Muscle of leg (tissue), 11 donors: ENCODE data around the gene CDC6. TPM values are rescaled to one million over a fixed set of nuclear protein-coding genes. Genes with fewer than 3 reads are reported as not detected.

Experiments used
- DNase-seq: peaks from one replicate; pipeline ENCODE4 v3.0.0; 2013
- H3K27ac ChIP-seq: one replicate; pipeline ENCODE4 v1.5.1; 2013; ENCODE audit warnings: mild to moderate bottlenecking, low read length, control low read depth
- H3K27me3 ChIP-seq: one replicate; pipeline ENCODE4 v1.6.1; 2013; ENCODE audit warnings: low read length; ENCODE audit not compliant: control insufficient read depth, insufficient read depth
- H3K36me3 ChIP-seq: one replicate; pipeline ENCODE4 v1.6.1; 2013; ENCODE audit warnings: low read length; ENCODE audit not compliant: control insufficient read depth, insufficient read depth
- H3K4me1 ChIP-seq: one replicate; pipeline ENCODE4 v1.6.1; 2013; ENCODE audit warnings: low read length; ENCODE audit not compliant: control insufficient read depth, insufficient read depth
- H3K4me3 ChIP-seq: one replicate; pipeline ENCODE4 v1.5.1; 2013; ENCODE audit warnings: low read length, control low read depth
- H3K9me3 ChIP-seq: replicated peaks from 2 replicates; pipeline ENCODE4 v1.6.1; 2013; ENCODE audit warnings: low read depth, low read length; ENCODE audit not compliant: control insufficient read depth
- WGBS: methylation state at CpG from one replicate; pipeline ENCODE4 v1.1.5; 2013; ENCODE audit warnings: missing lambda C conversion rate; ENCODE audit not compliant: insufficient coverage; 5-methylcytosine and 5-hydroxymethylcytosine counted together
- polyA plus RNA-seq, 8 donors: library from polyadenylated mRNA; unstranded; fragments of 120-200 nt; gene quantifications; one replicate each; pipeline versions ENCODE4 v1.2.1 to v1.2.3, GENCODE V29; 2013; ENCODE audit warnings: inconsistent platforms in 1 of 8, low replicate concordance in 1 of 8; ENCODE audit not compliant: insufficient read length in 8 of 8, insufficient read depth in 1 of 8
- total RNA-seq: library from RNA; stranded (reverse); fragments of 120-200 nt; gene quantifications from one replicate; pipeline ENCODE4 v1.2.4, GENCODE V29; 2013

CDC6 gene
- total and polyA plus RNA-seq, 9 donors: 8.2 to 17.0 (median 11.1) TPM

DNA sequence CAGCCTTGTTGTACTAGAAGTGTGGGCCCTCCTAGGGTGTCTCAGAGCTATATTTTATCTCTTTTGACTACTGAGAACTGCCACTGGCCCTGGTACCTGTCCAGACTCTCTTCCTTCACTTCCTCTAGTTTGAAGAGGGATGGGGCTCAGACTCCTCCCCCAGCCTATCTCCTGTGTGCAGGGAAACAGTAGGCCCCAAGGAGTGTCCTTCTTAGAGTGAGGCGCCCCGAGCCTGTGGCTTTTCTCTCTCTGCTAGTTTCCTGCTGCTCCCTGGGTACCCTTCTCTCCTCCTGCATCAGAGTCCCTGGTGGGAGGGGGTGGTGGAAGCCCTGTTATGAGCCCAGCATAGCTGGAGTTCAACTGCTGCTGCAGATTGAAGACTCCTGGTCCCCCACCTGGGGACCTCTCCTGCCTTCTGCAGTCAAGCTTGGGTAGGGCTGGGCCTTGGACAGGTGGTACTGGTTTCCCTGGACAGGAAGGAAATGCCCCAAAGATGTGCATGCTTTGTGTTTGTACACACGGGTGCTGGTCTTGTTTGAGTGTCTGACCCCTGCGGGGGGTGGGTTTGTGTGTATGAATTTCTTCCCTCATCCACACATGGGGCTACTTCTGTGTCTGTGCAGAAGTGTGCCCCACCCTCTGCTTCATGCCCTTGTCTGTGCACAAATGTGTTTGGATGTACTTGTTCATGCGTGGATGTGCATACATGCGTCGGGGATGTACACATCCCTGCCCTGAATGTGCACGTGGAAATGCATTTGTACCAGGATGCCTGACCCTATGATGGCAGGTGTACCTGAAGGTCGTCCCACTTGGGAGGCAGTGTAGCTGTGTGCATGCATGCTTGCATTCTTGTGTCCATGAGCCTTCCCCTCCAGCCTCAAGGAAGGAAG, 28.2 kb downstream of the CDC6 start:
- no peaks in the 10 kb centered on the region for H3K9me3 ChIP-seq
- no peak for DNase-seq
- no peaks in the 10 kb centered on the region for H3K27me3 ChIP-seq
- H3K36me3 ChIP-seq: no peaks in the 10 kb centered on the region
- WGBS: 34% methylated on average over 5 of the region's 9 CpGs
- H3K4me3 ChIP-seq: no peak overlapping the region
- peaks cover 90% of the 10 kb centered on the region for H3K4me1 ChIP-seq
- peak overlapping the region; percentile 98 for H3K27ac ChIP-seq

DNA sequence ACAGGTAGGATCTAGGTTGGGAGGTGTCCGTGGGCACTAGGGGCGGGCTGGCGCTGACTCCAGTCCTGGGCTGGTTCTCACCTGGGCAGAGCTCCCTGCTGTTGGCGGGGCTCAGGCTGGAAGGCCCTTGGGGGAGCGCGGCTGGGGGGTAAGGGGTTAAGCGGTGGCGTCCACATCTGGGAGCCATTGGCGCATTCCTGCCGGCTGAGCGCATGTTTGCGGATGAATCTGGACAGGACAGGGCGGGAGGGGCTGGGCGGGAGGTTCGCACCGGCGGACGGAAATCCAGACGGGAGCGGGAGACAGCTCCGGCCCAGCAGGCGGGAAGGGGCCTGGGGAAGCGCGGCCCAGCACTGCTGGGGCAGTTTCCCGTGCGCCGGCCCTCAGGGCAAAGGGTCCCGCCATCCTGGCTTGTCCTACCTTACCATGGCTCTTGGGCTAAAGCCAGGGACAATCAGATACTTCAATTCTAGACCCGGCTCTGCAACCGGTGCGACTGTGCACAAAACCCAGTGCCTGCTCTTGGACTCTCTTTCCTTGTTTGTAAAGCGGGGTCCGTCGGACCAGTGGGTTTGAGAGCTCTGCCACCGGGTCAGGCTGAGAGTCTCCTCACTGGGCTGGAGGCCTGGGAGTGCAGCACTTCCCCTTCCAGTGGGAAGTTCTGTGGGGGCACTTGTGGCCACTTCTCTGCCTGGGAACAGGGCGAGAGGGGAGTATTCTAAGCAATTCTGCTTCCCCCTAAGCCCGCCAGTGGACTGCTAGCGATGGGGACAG, 29.1 kb downstream of the CDC6 start:
- no peaks in the 10 kb centered on the region for H3K27me3 ChIP-seq
- H3K4me1 ChIP-seq: peaks cover 90% of the 10 kb centered on the region
- WGBS: 2% methylated on average over 30 of the region's 38 CpGs
- peak overlapping the region; percentile 32 for H3K4me3 ChIP-seq
- H3K9me3 ChIP-seq: no peaks in the 10 kb centered on the region
- no peaks in the 10 kb centered on the region for H3K36me3 ChIP-seq
- H3K27ac ChIP-seq: peak overlapping the region; percentile 98
- DNase-seq: peak; percentile 95

DNA sequence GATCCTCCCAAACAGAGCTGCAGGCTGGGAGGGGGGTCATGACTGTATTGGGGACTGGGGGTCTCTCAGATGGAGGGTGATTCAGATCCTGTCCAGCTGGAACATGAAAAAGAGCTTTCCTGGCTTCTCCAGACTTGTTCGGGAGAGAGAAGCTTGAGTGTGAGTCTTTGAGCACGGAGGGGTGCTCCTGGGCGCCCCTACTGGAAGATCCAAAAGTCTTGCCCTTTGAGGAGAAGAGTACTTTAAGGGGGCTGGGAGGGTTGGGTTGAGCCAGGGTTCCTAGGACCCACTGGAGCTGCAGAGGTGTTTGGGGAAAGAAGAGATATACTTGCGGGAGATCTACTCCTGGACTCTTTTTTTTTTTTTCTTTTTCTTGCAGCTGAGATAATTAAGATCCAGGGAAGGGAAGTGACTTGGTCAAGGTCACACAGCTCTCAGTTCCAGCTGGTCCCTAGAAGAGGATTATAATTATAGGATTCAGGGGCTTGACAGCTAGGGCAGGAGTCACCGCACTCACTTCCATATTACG, 29.7 kb downstream of the CDC6 start:
- 5% methylated on average over 4 of the region's 6 CpGs for WGBS

GRCh38 chr17:40317880-40318829, 30.5 kb downstream of the CDC6 start:
- Histone ChIP-seq H3K27ac (peak overlapping the region; percentile 98), H3K4me3 (peak overlapping the region; percentile 96), H3K4me1 (peaks cover 90% of the 10 kb centered on the region), H3K27me3 (no peaks in the 10 kb centered on the region), H3K36me3 (no peaks in the 10 kb centered on the region), H3K9me3 (no peaks in the 10 kb centered on the region)
- under 1% methylated on average over 30 of the region's 70 CpGs for WGBS
- peak; percentile 99 for DNase-seq

More for the DNA sequence above, 29.7 kb downstream of the CDC6 start:
- Histone ChIP-seq H3K36me3 (no peaks in the 10 kb centered on the region), H3K9me3 (no peaks in the 10 kb centered on the region), H3K27me3 (no peaks in the 10 kb centered on the region), H3K4me1 (peaks cover 90% of the 10 kb centered on the region), H3K27ac (peak overlapping the region; percentile 98), H3K4me3 (peak overlapping the region; percentile 96)
- peak; percentile 87 for DNase-seq

GRCh38 chr17:40318830-40319391, 31.2 kb downstream of the CDC6 start:
- peak; percentile 59 for DNase-seq
- H3K27ac ChIP-seq: peak overlapping the region; percentile 89
- H3K27me3 ChIP-seq: no peaks in the 10 kb centered on the region
- no peaks in the 10 kb centered on the region for H3K9me3 ChIP-seq
- WGBS: 1% methylated on average over 8 of the region's 13 CpGs
- no peaks in the 10 kb centered on the region for H3K36me3 ChIP-seq
- H3K4me1 ChIP-seq: peaks cover 90% of the 10 kb centered on the region
- peak overlapping the region; percentile 96 for H3K4me3 ChIP-seq

- 46% methylated on average over 2 of the region's 11 CpGs for WGBS
- no peak for DNase-seq
- Histone ChIP-seq H3K4me3 (peak overlapping the region; percentile 96), H3K27ac (peak overlapping the region; percentile 89), H3K27me3 (no peaks in the 10 kb centered on the region), H3K9me3 (no peaks in the 10 kb centered on the region), H3K4me1 (peaks cover 90% of the 10 kb centered on the region), H3K36me3 (no peaks in the 10 kb centered on the region)
Measured at GRCh38 chr17:40319651-40320540, 32.2 kb downstream of the CDC6 start.

DNA sequence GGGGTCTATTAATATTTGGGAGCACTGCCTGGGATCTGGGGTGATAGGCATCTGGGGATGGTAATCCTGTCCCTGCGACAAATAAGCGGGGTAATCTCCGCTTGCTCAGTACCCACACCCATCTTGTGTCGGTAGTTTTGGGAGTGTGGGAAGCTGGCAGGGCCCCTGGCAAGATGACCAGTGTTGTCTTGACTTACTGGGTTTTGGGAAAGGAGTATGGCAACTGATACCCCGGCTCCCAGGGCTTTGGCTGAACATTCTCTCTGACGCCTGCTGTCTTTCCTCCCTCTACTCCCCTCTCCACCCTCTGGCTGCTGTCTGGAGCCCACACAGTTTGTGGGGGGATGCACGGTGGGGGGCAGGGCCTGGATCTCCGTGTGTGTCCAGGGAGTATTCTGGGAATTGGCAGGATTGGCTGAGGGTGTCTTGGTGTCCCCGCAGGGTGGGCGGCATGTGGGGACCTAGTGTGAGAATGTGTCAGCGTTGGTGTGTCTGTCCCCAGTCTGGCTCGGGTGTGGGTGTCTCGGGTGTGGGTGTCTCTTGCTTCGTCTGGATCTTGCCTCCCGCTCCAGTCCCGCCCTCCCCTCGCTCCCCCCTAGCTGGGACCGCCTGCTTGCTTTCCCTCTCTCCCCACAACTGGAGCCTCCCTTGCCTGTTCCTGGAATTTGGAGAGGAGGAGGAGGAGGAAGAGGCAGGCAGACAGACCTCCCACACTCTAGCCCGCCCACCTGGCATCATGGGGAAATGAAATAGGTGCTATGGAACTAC, 33.3 kb downstream of the CDC6 start:
- Histone ChIP-seq H3K27ac (peak overlapping the region; percentile 89), H3K4me1 (peaks cover 91% of the 10 kb centered on the region), H3K36me3 (no peaks in the 10 kb centered on the region), H3K4me3 (peak overlapping the region; percentile 96), H3K27me3 (no peaks in the 10 kb centered on the region), H3K9me3 (no peaks in the 10 kb centered on the region)
- WGBS: 0% methylated on average over 2 of the region's 19 CpGs
- peak; percentile 97 for DNase-seq

- DNase-seq: no peak
- Histone ChIP-seq H3K27me3 (no peaks in the 10 kb centered on the region), H3K9me3 (no peaks in the 10 kb centered on the region), H3K4me1 (peaks cover 91% of the 10 kb centered on the region), H3K4me3 (peak overlapping the region; percentile 96), H3K27ac (peak overlapping the region; percentile 89), H3K36me3 (no peaks in the 10 kb centered on the region)
- WGBS: no CpG with 5 or more reads among the region's 4 CpGs
Measured at GRCh38 chr17:40321524-40321929, 33.8 kb downstream of the CDC6 start.
